CD14-positive monocyte (primary cell): ENCODE results near the gene ANKAR. TPM values are rescaled to one million over a fixed set of nuclear protein-coding genes. Genes with fewer than 3 reads are reported as not detected.

Experiments used
- DNase-seq, 3 donors: peaks; one replicate each; pipeline ENCODE4 v3.0.0-alpha.2; 2011 to 2022
- H2AFZ ChIP-seq: 2 replicates; pipeline ENCODE4 v1.6.0; 2012; ENCODE audit warnings: mild to moderate bottlenecking, low read depth, low read length, inconsistent platforms; ENCODE audit not compliant: insufficient read depth, poor library complexity, severe bottlenecking
- H3K27ac ChIP-seq, 2 donors: 1 replicate in 1 of 2; 2 replicates in 1 of 2; pipeline ENCODE4 v1.5.1; 2012 to 2013; ENCODE audit warnings: low read length in 2 of 2, control low read depth in 1 of 2, inconsistent platforms in 1 of 2, low read depth in 1 of 2, mild to moderate bottlenecking in 1 of 2
- H3K27me3 ChIP-seq, 2 donors: one replicate each; pipeline versions ENCODE4 v1.6.0 to v1.6.1; 2011 to 2013; ENCODE audit warnings: low read length in 2 of 2; ENCODE audit not compliant: control insufficient read depth in 2 of 2, insufficient read depth in 2 of 2
- H3K36me3 ChIP-seq, 2 donors: replicated peaks in 1 of 2; 1 replicate in 1 of 2; 2 replicates in 1 of 2; pipeline versions ENCODE4 v1.5.1 to v1.6.1; 2012 to 2013; ENCODE audit warnings: low read length in 2 of 2, control low read depth in 1 of 2, inconsistent platforms in 1 of 2, mild to moderate bottlenecking in 1 of 2; ENCODE audit not compliant: insufficient read depth in 2 of 2, control insufficient read depth in 1 of 2
- H3K4me1 ChIP-seq, 2 donors: 1 replicate in 1 of 2; 2 replicates in 1 of 2; pipeline versions ENCODE4 v1.5.1 to v1.6.1; 2012 to 2013; ENCODE audit warnings: low read length in 2 of 2, control low read depth in 1 of 2, inconsistent platforms in 1 of 2, mild to moderate bottlenecking in 1 of 2, moderate library complexity in 1 of 2; ENCODE audit not compliant: insufficient read depth in 2 of 2, control insufficient read depth in 1 of 2
- H3K4me2 ChIP-seq: replicated peaks from 2 replicates; pipeline ENCODE3; 2012; ENCODE audit warnings: low read length, moderate library complexity, mild to moderate bottlenecking; ENCODE audit not compliant: poor library complexity, severe bottlenecking; ENCODE audit errors: extremely low read depth
- H3K4me3 ChIP-seq, 3 experiments: fragments of 200-600 bp in 1 of 3; sonication (generic) in 1 of 3; replicated peaks in 1 of 3; 1 replicate in 2 of 3; 2 replicates in 1 of 3; pipeline ENCODE4 v1.5.1; 2011 to 2013; ENCODE audit warnings: low read length in 3 of 3, mild to moderate bottlenecking in 3 of 3, control low read depth in 2 of 3, low read depth in 2 of 3, inconsistent platforms in 1 of 3, moderate library complexity in 1 of 3
- H3K79me2 ChIP-seq: 2 replicates; pipeline ENCODE4 v1.6.0; 2012; ENCODE audit warnings: mild to moderate bottlenecking, control low read depth, inconsistent platforms, low read length, moderate library complexity; ENCODE audit not compliant: insufficient read depth
- H3K9ac ChIP-seq: 2 replicates; pipeline ENCODE4 v1.6.0; 2017; ENCODE audit warnings: low read length, mild to moderate bottlenecking; ENCODE audit not compliant: insufficient read depth, poor library complexity, severe bottlenecking
- H3K9me3 ChIP-seq, 2 donors: replicated peaks in 1 of 2; 1 replicate in 1 of 2; 2 replicates in 1 of 2; pipeline versions ENCODE4 v1.5.1 to v1.6.1; 2012 to 2013; ENCODE audit warnings: low read length in 2 of 2, control low read depth in 1 of 2; ENCODE audit not compliant: control insufficient read depth in 1 of 2, insufficient read depth in 1 of 2
- H4K20me1 ChIP-seq: 2 replicates; pipeline ENCODE4 v1.6.0; 2012; ENCODE audit warnings: mild to moderate bottlenecking, low read length, control low read depth, moderate library complexity; ENCODE audit not compliant: insufficient read depth
- H3K27ac Mint-ChIP-seq, 7 donors: one replicate each; pipeline ENCODE4 v1.8.0; 2020; ENCODE audit warnings: mild to moderate bottlenecking in 7 of 7, mixed read lengths in 7 of 7, moderate library complexity in 6 of 7, inconsistent platforms in 2 of 7
- H3K27me3 Mint-ChIP-seq, 3 donors: one replicate each; pipeline ENCODE4 v1.8.0; 2021 to 2022; ENCODE audit warnings: low read depth in 3 of 3, mild to moderate bottlenecking in 3 of 3, mixed read lengths in 3 of 3, moderate library complexity in 3 of 3, inconsistent platforms in 1 of 3
- H3K36me3 Mint-ChIP-seq, 2 donors: one replicate each; pipeline ENCODE4 v1.8.0; 2020; ENCODE audit warnings: mixed read lengths in 2 of 2, inconsistent platforms in 1 of 2, mild to moderate bottlenecking in 1 of 2
- H3K4me1 Mint-ChIP-seq: one replicate; pipeline ENCODE4 v1.8.0; 2020; ENCODE audit warnings: mild to moderate bottlenecking, mixed read lengths
- H3K4me3 Mint-ChIP-seq, 2 donors: one replicate each; pipeline ENCODE4 v1.8.0; 2020; ENCODE audit warnings: mild to moderate bottlenecking in 2 of 2, mixed read lengths in 2 of 2, moderate library complexity in 1 of 2
- H3K9me3 Mint-ChIP-seq, 7 donors: one replicate each; pipeline ENCODE4 v1.8.0; 2020 to 2022; ENCODE audit warnings: mixed read lengths in 7 of 7, mild to moderate bottlenecking in 6 of 7, moderate library complexity in 6 of 7, inconsistent platforms in 2 of 7
- CTCF ChIP-seq: fragments of 200-600 bp; IDR thresholded peaks from one replicate; pipeline ENCODE4 v1.8.0; 2022; ENCODE audit warnings: antibody characterized with exemption, mild to moderate bottlenecking
- WGBS: methylation state at CpG from one replicate; pipeline ENCODE4 v1.1.5; 2013; ENCODE audit warnings: missing lambda C conversion rate; ENCODE audit not compliant: insufficient coverage; 5-methylcytosine and 5-hydroxymethylcytosine counted together
- intact Hi-C, 2 donors: fragments of 100-400 bp; cut with micrococcal nuclease; formaldehyde crosslinking; loops; one replicate each; pipeline versions ENCODE4 v1.15.0 to v1.15.1; 2023
- polyA plus RNA-seq, 3 donors: library from polyadenylated mRNA; depleted of rRNA in 1 of 3; unstranded in 2 of 3; stranded (reverse) in 1 of 3; fragments of 300-500 nt in 2 of 3; fragments of >200 nt in 1 of 3; fragmentation: Illumina TruSeq in 2 of 3; gene quantifications; 1 replicate in 2 of 3; 2 replicates in 1 of 3; pipeline ENCODE4 v1.2.3, GENCODE V29; 2012 to 2021

The ANKAR gene
- polyA plus RNA-seq, 3 donors, result 1.1 to 2.3 (median 1.4) TPM

GRCh38 chr2:189696223-189696622 is 21.8 kb downstream of the ANKAR start:
- Histone ChIP-seq H3K4me2 (no peak overlapping the region), H3K79me2 (no peaks in the 10 kb centered on the region), H3K4me3 (no peak overlapping the region), H3K4me1 (no peaks in the 10 kb centered on the region), H3K27me3 (no peaks in the 10 kb centered on the region), H4K20me1 (no peaks in the 10 kb centered on the region), H2AFZ (no peak overlapping the region), H3K9ac (no peak overlapping the region), H3K36me3 (no peaks in the 10 kb centered on the region), H3K27ac (no peak overlapping the region), H3K9me3 (no peaks in the 10 kb centered on the region)
- Mint-ChIP-seq H3K9me3 (no peaks in the 10 kb centered on the region), H3K27me3 (no peaks in the 10 kb centered on the region), H3K4me3 (no peak overlapping the region), H3K27ac (no peak overlapping the region), H3K36me3 (peaks cover 4 to 6% of the 10 kb centered on the region in 2 donors), H3K4me1 (peaks cover 2% of the 10 kb centered on the region)
- no peak for TF ChIP-seq CTCF
- no peak for DNase-seq
- intact Hi-C loops, result loop anchor here in 1 of 2 donors (5.0 kb wide), 1 partner anchor 34 kb away; the partner anchor contains the start of gene ASNSD1
- WGBS, result no CpG with 5 or more reads among the region's 3 CpGs

- Histone ChIP-seq H3K36me3 (no peaks in the 10 kb centered on the region), H3K4me2 (peak overlapping the region; percentile 29), H4K20me1 (no peaks in the 10 kb centered on the region), H3K27me3 (no peaks in the 10 kb centered on the region), H3K27ac (no peak overlapping the region), H2AFZ (peak overlapping the region; percentile 6), H3K79me2 (no peaks in the 10 kb centered on the region), H3K9me3 (no peaks in the 10 kb centered on the region), H3K4me1 (no peaks in the 10 kb centered on the region), H3K9ac (no peak overlapping the region), H3K4me3 (no peak overlapping the region)
- Mint-ChIP-seq H3K27me3 (no peaks in the 10 kb centered on the region), H3K36me3 (peaks cover 4 to 6% of the 10 kb centered on the region in 2 donors), H3K27ac (no peak overlapping the region), H3K4me3 (peak overlapping the region in 1 of 2 donors; percentile 11), H3K9me3 (no peaks in the 10 kb centered on the region), H3K4me1 (peaks cover 2% of the 10 kb centered on the region)
- DNase-seq, result peak; percentile 21 to 72 (median 43)
- WGBS, result no CpG with 5 or more reads among the region's 6 CpGs
- intact Hi-C loops, result loop anchor here in 1 of 2 donors (5.0 kb wide), 1 partner anchor 36 kb away; the partner anchor contains the start of gene ASNSD1
- peak; percentile 89 for TF ChIP-seq CTCF
These were observed 23.8 kb downstream of the ANKAR start for GRCh38 chr2:189698020-189698887.
